GM12878 (cell line): ENCODE measurements around the gene NID1. TPM values are rescaled to one million over a fixed set of nuclear protein-coding genes. Genes with fewer than 3 reads are reported as not detected.

Experiments
- ATAC-seq: fragments of 200-7000 bp; cut with Tn5 transposase; 3 replicates; pipeline ENCODE4 v1.9.1; 2020; ENCODE audit warnings: mild to moderate bottlenecking, moderate library complexity
- BruUV-seq: library from RNA; stranded (reverse); fragments of 400-500 nt; replicated peaks from 2 replicates; lab custom pipeline; 2021; lab: Mats Ljungman, UMichigan
- CTCF ChIA-PET: fragments of 300-600 bp; sonication (Branson Sonifier 250); formaldehyde crosslinking; extraction: SDS; loops from one replicate; lab custom pipeline; 2021; ENCODE audit warnings: inconsistent platforms; lab: Yijun Ruan, JAX
- POLR2A ChIA-PET: fragments of 350-600 bp; formaldehyde crosslinking; extraction: SDS; loops from one replicate; lab custom pipeline; 2021; ENCODE audit warnings: inconsistent platforms; lab: Charles Lee
- RAD21 ChIA-PET: fragments of 300-600 bp; sonication (Branson Sonifier 250); formaldehyde crosslinking; loops from one replicate; lab custom pipeline; 2023; ENCODE audit warnings: antibody characterized with exemption; ENCODE audit not compliant: unreplicated experiment; lab: Charles Lee
- SMC1A ChIA-PET: fragments of 300-600 bp; sonication (Branson Sonifier 250); formaldehyde crosslinking; loops from one replicate; lab custom pipeline; 2023; ENCODE audit not compliant: unreplicated experiment, uncharacterized antibody; lab: Charles Lee
- DNase-seq: peaks from one replicate; pipeline ENCODE4 v3.0.0-alpha.2; 2011; ENCODE audit warnings: low read depth, low spot score
- FAIRE-seq: peaks from 3 replicates; lab custom pipeline; 2011; peaks lifted over from hg19 to GRCh38; lab: Jason Lieb, UNC
- H2AFZ ChIP-seq: 2 replicates; pipeline ENCODE4 v1.6.0; 2011; ENCODE audit warnings: low read depth, low read length, control low read depth; ENCODE audit not compliant: control insufficient read depth
- H3K27ac ChIP-seq: 2 replicates; pipeline ENCODE4 v1.5.1; 2011; ENCODE audit warnings: control low read depth; ENCODE audit not compliant: control insufficient read depth, insufficient read depth
- H3K27me3 ChIP-seq, 2 experiments: replicated peaks in 1 of 2; 2 replicates each; pipeline versions ENCODE4 v1.6.0 to v1.6.1; 2011; ENCODE audit warnings: low read length in 1 of 2; ENCODE audit not compliant: control insufficient read depth in 2 of 2, insufficient read depth in 2 of 2
- H3K36me3 ChIP-seq, 2 experiments: 2 replicates each; pipeline ENCODE4 v1.5.1; 2011; ENCODE audit warnings: low read length in 1 of 2; ENCODE audit not compliant: control insufficient read depth in 2 of 2, insufficient read depth in 2 of 2
- H3K4me1 ChIP-seq: 2 replicates; pipeline ENCODE4 v1.6.1; 2011; ENCODE audit warnings: mild to moderate bottlenecking, low read length, moderate library complexity, mixed read lengths; ENCODE audit not compliant: control insufficient read depth, insufficient read depth
- H3K4me2 ChIP-seq: 2 replicates; pipeline ENCODE4 v1.6.0; 2011; ENCODE audit warnings: control low read depth; ENCODE audit not compliant: control insufficient read depth, insufficient read depth
- H3K4me3 ChIP-seq: fragments of 200-600 bp; sonication (generic); 2 replicates; pipeline ENCODE4 v1.5.1; 2016
- H3K79me2 ChIP-seq: 2 replicates; pipeline ENCODE4 v1.6.0; 2011; ENCODE audit warnings: low read length; ENCODE audit not compliant: control insufficient read depth, insufficient read depth
- H3K9ac ChIP-seq: 2 replicates; pipeline ENCODE4 v1.8.0; 2011; ENCODE audit warnings: low read length, control low read depth, mixed read lengths; ENCODE audit not compliant: control insufficient read depth, insufficient read depth
- H3K9me3 ChIP-seq: replicated peaks from 3 replicates; pipeline ENCODE4 v1.5.1; 2011; ENCODE audit warnings: mild to moderate bottlenecking, low read length; ENCODE audit not compliant: control insufficient read depth, insufficient read depth
- H4K20me1 ChIP-seq: 2 replicates; pipeline ENCODE4 v1.6.0; 2011; ENCODE audit not compliant: control insufficient read depth, insufficient read depth
- ATF7 ChIP-seq: fragments of 450-650 bp; IDR thresholded peaks from 2 replicates; pipeline ENCODE4 v1.6.1; 2016; ENCODE audit warnings: low read depth, mild to moderate bottlenecking
- CHD4 ChIP-seq: fragments of 200-600 bp; sonication (generic); IDR thresholded peaks from 2 replicates; pipeline ENCODE4 v1.6.1; 2016; ENCODE audit warnings: mild to moderate bottlenecking
- EGR1 ChIP-seq, 2 experiments: IDR thresholded peaks; 1 replicate in 1 of 2; 2 replicates in 1 of 2; pipeline ENCODE4 v1.6.1; 2011 to 2012; ENCODE audit warnings: low read depth in 2 of 2, low read length in 2 of 2, borderline replicate concordance in 1 of 2, mild to moderate bottlenecking in 1 of 2, moderate library complexity in 1 of 2
- EZH2 ChIP-seq: IDR thresholded peaks from 2 replicates; pipeline ENCODE4 v1.6.1; 2012; ENCODE audit warnings: low read depth, mild to moderate bottlenecking, control low read depth, inconsistent platforms, low read length, borderline replicate concordance; ENCODE audit not compliant: control insufficient read depth
- HDGF ChIP-seq: fragments of 450-650 bp; IDR thresholded peaks from 2 replicates; pipeline ENCODE4 v1.6.1; 2016; ENCODE audit warnings: antibody characterized with exemption
- HSF1 ChIP-seq: fragments of 150-350 bp; IDR thresholded peaks from 2 replicates; pipeline ENCODE4 v1.6.1; 2014; ENCODE audit warnings: mild to moderate bottlenecking, low read depth, low read length
- MYB ChIP-seq: fragments of 150-350 bp; IDR thresholded peaks from 2 replicates; pipeline ENCODE4 v1.6.1; 2014; ENCODE audit warnings: mild to moderate bottlenecking, low read depth, low read length, borderline replicate concordance
- NR2C1 ChIP-seq: fragments of 450-650 bp; IDR thresholded peaks from 2 replicates; pipeline ENCODE4 v1.6.1; 2017; ENCODE audit warnings: antibody characterized with exemption, mild to moderate bottlenecking, moderate library complexity
- STAT1 ChIP-seq: fragments of 450-650 bp; conservative IDR thresholded peaks from 2 replicates; pipeline ENCODE4 v1.6.1; 2014; ENCODE audit warnings: antibody characterized with exemption, mild to moderate bottlenecking
- SUPT20H ChIP-seq: IDR thresholded peaks from 2 replicates; pipeline ENCODE4 v1.6.1; 2011; ENCODE audit warnings: low read depth, mild to moderate bottlenecking, low read length, moderate library complexity, borderline replicate concordance; ENCODE audit not compliant: control insufficient read depth
- TCF12 ChIP-seq: IDR thresholded peaks from 2 replicates; pipeline ENCODE4 v1.6.1; 2011; ENCODE audit warnings: low read depth, mild to moderate bottlenecking, low read length
- WGBS: methylation state at CpG from one replicate; pipeline ENCODE4 v1.1.6; 2016; ENCODE audit warnings: low lambda C conversion rate; ENCODE audit not compliant: insufficient replicate concordance, insufficient coverage; ENCODE audit errors: missing lambda C conversion rate; 5-methylcytosine and 5-hydroxymethylcytosine counted together
- in situ Hi-C: fragments of 300-500 bp; cut with MboI; formaldehyde crosslinking; loops from 9 replicates; pipeline ENCODE4 v1.14.3; 2018; ENCODE audit warnings: mixed read lengths
- intact Hi-C: fragments of 100-400 bp; cut with micrococcal nuclease; formaldehyde crosslinking; loops from one replicate; pipeline ENCODE4 v1.14.2; 2022; ENCODE audit not compliant: unreplicated experiment
- polyA plus RNA-seq, 11 experiments: library from polyadenylated mRNA; depleted of rRNA in 4 of 11; unstranded in 6 of 11; stranded (reverse) in 5 of 11; fragments of >200 nt; fragmentation: Nextera tagmentation in 4 of 11; fragmentation: Illumina TruSeq in 1 of 11; extraction: Ambion mirVana in 4 of 11; extraction: Trizol in 1 of 11; gene quantifications; 1 replicate in 1 of 11; 2 replicates in 10 of 11; pipeline versions ENCODE4 v1.2.1 to v1.2.3, GENCODE V29; 2011 to 2016; ENCODE audit warnings: inconsistent platforms in 2 of 11, missing spikeins in 2 of 11, low read depth in 1 of 11
- total RNA-seq, 4 experiments: library from RNA; depleted of rRNA in 3 of 4; stranded (reverse); fragments of >200 nt in 3 of 4; fragmentation: Illumina TruSeq in 1 of 4; extraction: Trizol in 1 of 4; gene quantifications; 2 replicates each; pipeline versions ENCODE4 v1.2.1 to v1.2.3, GENCODE V29; 2013 to 2021

NID1 gene
- total and polyA plus RNA-seq, 10 of the 15 experiments (the other 5 are each of a cell fraction or from before 2014, with no cell fraction given): 4.2 to 25.7 (median 11.3) TPM

GRCh38 chr1:236016782-236017400, 48.0 kb downstream of the NID1 start:
- no peaks in the 10 kb centered on the region for H4K20me1 ChIP-seq
- peaks cover 0 to 2% of the 10 kb centered on the region in 2 experiments; a peak in 2 of 4 replicates for H3K36me3 ChIP-seq
- SMC1A ChIA-PET: interaction anchor here (0.9 to 2.4 kb wide), 2 partner anchors 11 to 19 kb away, joined by 4 to 6 read pairs; no protein-coding TSS in a partner anchor
- FAIRE-seq: no peak
- in situ Hi-C loops (no loop called here), intact Hi-C loops (no loop called here)
- H3K9ac ChIP-seq: no peak overlapping the region
- no peak for DNase-seq
- POLR2A ChIA-PET: no interaction called here
- H3K4me1 ChIP-seq: no peaks in the 10 kb centered on the region
- H3K9me3 ChIP-seq: no peaks in the 10 kb centered on the region
- no peaks in the 10 kb centered on the region for H3K27me3 ChIP-seq
- no peak overlapping the region for H3K27ac ChIP-seq
- H2AFZ ChIP-seq: no peak overlapping the region
- WGBS: 79% methylated on average over 5 of the region's 5 CpGs
- BruUV-seq: no TSS peak
- RAD21 ChIA-PET: interaction anchor here (1.1 to 1.7 kb wide), 2 partner anchors 11 to 18 kb away, joined by 3 to 6 read pairs; no protein-coding TSS in a partner anchor
- H3K4me3 ChIP-seq: no peak overlapping the region
- ATAC-seq: no peak
- CTCF ChIA-PET: interaction anchor here (1.0 to 2.3 kb wide), 3 partner anchors 11 to 71 kb away, joined by 3 to 10 read pairs (median 3); no protein-coding TSS in a partner anchor
- H3K79me2 ChIP-seq: no peaks in the 10 kb centered on the region
- TF ChIP-seq NR2C1 (no peak), ATF7 (no peak), EZH2 (no peak), HSF1 (no peak), CHD4 (no peak), SUPT20H (no peak), HDGF (no peak), TCF12 (no peak), STAT1 (no peak), MYB (no peak), EGR1 (IDR thresholded peaks at IDR 0.05; ENCODE audit: borderline replicate concordance in 1 of 2, low read depth in 2 of 2, low read length in 2 of 2) (no peak)
- H3K4me2 ChIP-seq: no peak overlapping the region
